Measurements from ENCODE around the gene NINJ1.

DNA sequence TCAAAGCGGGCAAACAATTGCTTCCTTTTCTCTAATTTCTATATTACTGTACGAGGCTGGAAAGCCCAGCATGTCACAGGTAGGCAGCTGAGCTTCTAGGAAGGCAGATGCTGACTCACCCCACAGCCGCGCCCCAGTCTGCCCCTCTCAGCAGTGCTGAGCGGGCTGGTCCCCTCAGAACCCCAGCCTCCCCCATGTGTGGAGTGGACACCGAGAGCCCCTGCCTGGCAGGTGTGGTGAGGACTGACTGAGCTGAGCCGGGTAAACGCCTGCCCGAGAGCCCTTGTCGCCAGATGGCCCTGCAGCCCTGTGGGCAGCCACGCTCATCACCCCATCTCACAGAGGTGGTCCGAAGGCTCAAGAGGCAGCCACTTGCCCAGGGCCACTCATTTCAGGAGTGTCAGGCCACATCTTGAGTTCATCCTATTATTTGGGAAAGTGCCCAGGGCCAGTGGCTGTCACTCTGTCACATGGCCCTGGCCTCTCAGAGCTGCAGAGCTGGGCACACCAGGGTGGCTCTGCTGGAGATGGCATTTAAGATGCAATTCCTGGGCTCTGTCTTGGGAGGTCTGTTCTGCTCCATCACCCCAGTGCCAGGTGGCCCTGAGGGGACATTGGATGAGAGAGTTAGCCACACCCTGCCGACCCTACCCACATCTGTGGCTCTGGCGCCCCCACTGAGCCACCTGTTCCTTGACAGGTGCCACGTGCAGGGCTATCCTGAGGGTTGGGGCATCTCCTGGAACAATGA is 25.6 kb downstream of the NINJ1 start:
- TF ChIP-seq POLR2A (IDR thresholded peaks at IDR 0.05) (no peak), POLR2AphosphoS5 (IDR thresholded peaks at IDR 0.05) (no peak), EP300 (IDR thresholded peaks at IDR 0.05) (no peak)
- TF ChIP-seq, protein P1, sequence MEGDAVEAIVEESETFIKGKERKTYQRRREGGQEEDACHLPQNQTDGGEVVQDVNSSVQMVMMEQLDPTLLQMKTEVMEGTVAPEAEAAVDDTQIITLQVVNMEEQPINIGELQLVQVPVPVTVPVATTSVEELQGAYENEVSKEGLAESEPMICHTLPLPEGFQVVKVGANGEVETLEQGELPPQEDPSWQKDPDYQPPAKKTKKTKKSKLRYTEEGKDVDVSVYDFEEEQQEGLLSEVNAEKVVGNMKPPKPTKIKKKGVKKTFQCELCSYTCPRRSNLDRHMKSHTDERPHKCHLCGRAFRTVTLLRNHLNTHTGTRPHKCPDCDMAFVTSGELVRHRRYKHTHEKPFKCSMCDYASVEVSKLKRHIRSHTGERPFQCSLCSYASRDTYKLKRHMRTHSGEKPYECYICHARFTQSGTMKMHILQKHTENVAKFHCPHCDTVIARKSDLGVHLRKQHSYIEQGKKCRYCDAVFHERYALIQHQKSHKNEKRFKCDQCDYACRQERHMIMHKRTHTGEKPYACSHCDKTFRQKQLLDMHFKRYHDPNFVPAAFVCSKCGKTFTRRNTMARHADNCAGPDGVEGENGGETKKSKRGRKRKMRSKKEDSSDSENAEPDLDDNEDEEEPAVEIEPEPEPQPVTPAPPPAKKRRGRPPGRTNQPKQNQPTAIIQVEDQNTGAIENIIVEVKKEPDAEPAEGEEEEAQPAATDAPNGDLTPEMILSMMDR (IDR thresholded peaks at IDR 0.05): no peak
